Liver (tissue), 9 donors: ENCODE measurements around the gene JMJD4. TPM values are rescaled to one million over a fixed set of nuclear protein-coding genes. Genes with fewer than 3 reads are reported as not detected.

Source experiments
- DNase-seq: peaks from one replicate; pipeline ENCODE4 v3.0.0-alpha.2; 2017; ENCODE audit warnings: low spot score
- H3K27ac ChIP-seq, 2 donors: one replicate each; pipeline ENCODE4 v1.7.0; 2013; ENCODE audit warnings: inconsistent platforms in 2 of 2, low read length in 2 of 2, control low read depth in 1 of 2, low read depth in 1 of 2, mild to moderate bottlenecking in 1 of 2
- H3K27me3 ChIP-seq, 4 donors: one replicate each; pipeline versions ENCODE4 v1.6.1 to v1.7.0; 2013; ENCODE audit warnings: low read length in 3 of 4, inconsistent platforms in 1 of 4, mild to moderate bottlenecking in 1 of 4, moderate library complexity in 1 of 4; ENCODE audit not compliant: control insufficient read depth in 4 of 4, insufficient read depth in 4 of 4
- H3K36me3 ChIP-seq, 4 donors: one replicate each; pipeline versions ENCODE4 v1.6.1 to v1.7.0; 2013; ENCODE audit warnings: low read length in 3 of 4, mild to moderate bottlenecking in 3 of 4, low read depth in 1 of 4, moderate library complexity in 1 of 4; ENCODE audit not compliant: control insufficient read depth in 4 of 4, insufficient read depth in 3 of 4
- H3K4me1 ChIP-seq, 4 donors: one replicate each; pipeline versions ENCODE4 v1.6.1 to v1.7.0; 2013; ENCODE audit warnings: low read length in 3 of 4, mild to moderate bottlenecking in 3 of 4, moderate library complexity in 1 of 4; ENCODE audit not compliant: control insufficient read depth in 4 of 4, insufficient read depth in 4 of 4
- H3K4me3 ChIP-seq, 3 donors: one replicate each; pipeline versions ENCODE4 v1.6.1 to v1.7.0; 2013; ENCODE audit warnings: low read length in 3 of 3, control low read depth in 1 of 3, low read depth in 1 of 3, mild to moderate bottlenecking in 1 of 3
- H3K9ac ChIP-seq, 2 donors: one replicate each; pipeline ENCODE4 v1.7.0; 2013; ENCODE audit warnings: low read length in 2 of 2, mild to moderate bottlenecking in 2 of 2, moderate library complexity in 2 of 2, control low read depth in 1 of 2, low read depth in 1 of 2
- H3K9me3 ChIP-seq, 4 donors: one replicate each; pipeline versions ENCODE4 v1.6.1 to v1.7.0; 2013; ENCODE audit warnings: low read length in 3 of 4; ENCODE audit not compliant: control insufficient read depth in 4 of 4
- ATF3 ChIP-seq: IDR thresholded peaks from 2 replicates; pipeline ENCODE4 v1.6.1; 2016; ENCODE audit warnings: antibody characterized with exemption
- CTCF ChIP-seq: fragments of 150-350 bp; IDR thresholded peaks from 2 replicates; pipeline ENCODE4 v1.5.1; 2017; ENCODE audit warnings: improper control_type of control experiment, low read depth, low read length; ENCODE audit not compliant: missing input control
- EGR1 ChIP-seq, 2 donors: IDR thresholded peaks; 2 replicates each; pipeline ENCODE4 v1.6.1; 2016 to 2018; ENCODE audit warnings: antibody characterized with exemption in 2 of 2, low read depth in 2 of 2
- FOXA1 ChIP-seq: IDR thresholded peaks from 2 replicates; pipeline ENCODE4 v1.6.1; 2016; ENCODE audit warnings: antibody characterized with exemption
- FOXA2 ChIP-seq: IDR thresholded peaks from 2 replicates; pipeline ENCODE4 v1.6.1; 2016; ENCODE audit warnings: antibody characterized with exemption
- GABPA ChIP-seq, 2 donors: IDR thresholded peaks in 1 of 2; conservative IDR thresholded peaks in 1 of 2; 2 replicates each; pipeline ENCODE4 v1.6.1; 2016; ENCODE audit warnings: antibody characterized with exemption in 2 of 2, mild to moderate bottlenecking in 1 of 2, moderate library complexity in 1 of 2
- HNF4A ChIP-seq, 2 donors: conservative IDR thresholded peaks; 2 replicates each; pipeline ENCODE4 v1.6.1; 2016; ENCODE audit warnings: antibody characterized with exemption in 2 of 2, mild to moderate bottlenecking in 2 of 2
- HNF4G ChIP-seq: IDR thresholded peaks from 2 replicates; pipeline ENCODE4 v1.6.1; 2016; ENCODE audit warnings: antibody characterized with exemption
- JUND ChIP-seq, 2 donors: IDR thresholded peaks; 2 replicates each; pipeline ENCODE4 v1.6.1; 2016; ENCODE audit warnings: antibody characterized with exemption in 2 of 2
- MAX ChIP-seq: IDR thresholded peaks from 2 replicates; pipeline ENCODE4 v1.6.1; 2016; ENCODE audit warnings: antibody characterized with exemption
- NR2F2 ChIP-seq: IDR thresholded peaks from 2 replicates; pipeline ENCODE4 v1.6.1; 2016; ENCODE audit warnings: antibody characterized with exemption
- RAD21 ChIP-seq, 2 donors: IDR thresholded peaks; 2 replicates each; pipeline ENCODE4 v1.6.1; 2016; ENCODE audit warnings: antibody characterized with exemption in 2 of 2, mild to moderate bottlenecking in 2 of 2
- REST ChIP-seq: IDR thresholded peaks from 2 replicates; pipeline ENCODE4 v1.6.1; 2016; ENCODE audit warnings: antibody characterized with exemption, mild to moderate bottlenecking
- RXRA ChIP-seq, 2 donors: IDR thresholded peaks; 2 replicates each; pipeline ENCODE4 v1.6.1; 2017 to 2018; ENCODE audit warnings: antibody characterized with exemption in 2 of 2, mild to moderate bottlenecking in 1 of 2
- SP1 ChIP-seq: IDR thresholded peaks from 2 replicates; pipeline ENCODE4 v1.6.1; 2018; ENCODE audit warnings: antibody characterized with exemption, mild to moderate bottlenecking
- TAF1 ChIP-seq: conservative IDR thresholded peaks from 2 replicates; pipeline ENCODE4 v1.6.1; 2016; ENCODE audit warnings: antibody characterized with exemption, mild to moderate bottlenecking
- YY1 ChIP-seq: IDR thresholded peaks from 2 replicates; pipeline ENCODE4 v1.6.1; 2016; ENCODE audit warnings: antibody characterized with exemption, mild to moderate bottlenecking
- ZBTB33 ChIP-seq: IDR thresholded peaks from 2 replicates; pipeline ENCODE4 v1.6.1; 2016; ENCODE audit warnings: antibody characterized with exemption
- WGBS: extraction: QIAGEN DNeasy Blood & Tissue Kit; methylation state at CpG from one replicate; pipeline ENCODE4 v1.1.7; 2013; 5-methylcytosine and 5-hydroxymethylcytosine counted together
- polyA plus RNA-seq, 2 donors: library from polyadenylated mRNA; stranded (reverse) in 1 of 2; unstranded in 1 of 2; fragments of 200-250 nt in 1 of 2; fragments of >200 nt in 1 of 2; fragmentation: Nextera tagmentation in 1 of 2; extraction: Ambion mirVana in 1 of 2; gene quantifications; one replicate each; pipeline versions ENCODE4 v1.2.1 to v1.2.3, GENCODE V29; 2013 to 2015
- total RNA-seq, 2 donors: library from RNA; depleted of rRNA; stranded (reverse); fragments of >200 nt; gene quantifications; one replicate each; pipeline ENCODE4 v1.2.3, GENCODE V29; 2014
- donor health status: healthy.
- donor health status: healthy.
- donor health status: healthy.
- donor health status: healthy.
- donor health status: healthy.

JMJD4 gene
- total and polyA plus RNA-seq, 4 donors, result 12.4 to 22.1 (median 14.1) TPM

GRCh38 chr1:227739636-227740035 lies 4.5 kb upstream of the JMJD4 start:
- peaks cover 3 to 12% (median 8%) of the 10 kb centered on the region in 4 donors for H3K4me1 ChIP-seq
- H3K36me3 ChIP-seq, result no peaks in the 10 kb centered on the region
- no peak overlapping the region for H3K4me3 ChIP-seq
- 91% methylated on average over 7 of the region's 7 CpGs for WGBS
- no peaks in the 10 kb centered on the region for H3K9me3 ChIP-seq
- no peaks in the 10 kb centered on the region for H3K27me3 ChIP-seq
- no peak for DNase-seq
- no peak for TF ChIP-seq GABPA (IDR thresholded peaks at IDR 0.05 in 1 of 2, conservative IDR thresholded peaks at IDR 0.05 in 1 of 2)
- no peak for TF ChIP-seq YY1
- no peak for TF ChIP-seq JUND (IDR thresholded peaks at IDR 0.05)
- TF ChIP-seq ATF3, result no peak
- TF ChIP-seq ZBTB33, result no peak
- TF ChIP-seq MAX, result no peak
- TF ChIP-seq SP1, result no peak
- no peak for TF ChIP-seq EGR1 (IDR thresholded peaks at IDR 0.05; ENCODE audit: low read depth in 2 of 2)
- TF ChIP-seq HNF4A (conservative IDR thresholded peaks at IDR 0.05), result no peak
- TF ChIP-seq HNF4G, result no peak
- no peak for TF ChIP-seq CTCF
- TF ChIP-seq TAF1, result no peak
- TF ChIP-seq RAD21 (IDR thresholded peaks at IDR 0.05), result no peak
- no peak for TF ChIP-seq REST
- no peak for TF ChIP-seq FOXA2
- no peak overlapping the region for H3K9ac ChIP-seq
- H3K27ac ChIP-seq, result no peak overlapping the region

GRCh38 chr1:227738820-227739219 lies 3.7 kb upstream of the JMJD4 start:
- Histone ChIP-seq H3K36me3 (no peaks in the 10 kb centered on the region), H3K4me3 (no peak overlapping the region), H3K27me3 (no peaks in the 10 kb centered on the region), H3K27ac (no peak overlapping the region), H3K4me1 (peaks cover 6 to 20% (median 15%) of the 10 kb centered on the region in 4 donors), H3K9ac (no peak overlapping the region), H3K9me3 (no peaks in the 10 kb centered on the region)
- no peak for DNase-seq
- 93% methylated on average over 9 of the region's 9 CpGs for WGBS
- TF ChIP-seq FOXA1 (no peak), HNF4A (conservative IDR thresholded peaks at IDR 0.05) (no peak), MAX (no peak), SP1 (no peak), TAF1 (no peak), ZBTB33 (no peak), HNF4G (no peak), RAD21 (IDR thresholded peaks at IDR 0.05) (no peak), FOXA2 (no peak), YY1 (no peak), EGR1 (IDR thresholded peaks at IDR 0.05; ENCODE audit: low read depth in 2 of 2) (no peak), CTCF (no peak), RXRA (IDR thresholded peaks at IDR 0.05) (no peak), ATF3 (no peak), NR2F2 (no peak)
